HAP-1 (cell line): Measurements from ENCODE around the gene RBM19.
A peak's percentile ranks its signal among the peaks of the same experiment; 100 is the strongest.

Source experiments
- DNase-seq, 2 experiments: peaks; one replicate each; pipeline ENCODE4 v3.0.0-alpha.2; 2016 to 2020; ENCODE audit warnings: low spot score in 2 of 2
- H3K27me3 ChIP-seq: fragments of 250-450 bp; sonication (Bioruptor Pico); 2 replicates; pipeline ENCODE4 v1.5.1; 2020; ENCODE audit warnings: low read depth, mild to moderate bottlenecking, moderate library complexity
- H3K36me3 ChIP-seq: fragments of 250-450 bp; sonication (Bioruptor Pico); replicated peaks from 2 replicates; pipeline ENCODE4 v1.5.1; 2020; ENCODE audit warnings: mild to moderate bottlenecking
- H3K4me1 ChIP-seq: fragments of 250-450 bp; sonication (Bioruptor Pico); 2 replicates; pipeline ENCODE4 v1.5.1; 2020; ENCODE audit warnings: mild to moderate bottlenecking
- H3K4me3 ChIP-seq: fragments of 250-450 bp; sonication (Bioruptor Pico); 2 replicates; pipeline ENCODE4 v1.5.1; 2020; ENCODE audit warnings: mild to moderate bottlenecking, moderate library complexity
- H3K9me3 ChIP-seq: fragments of 250-450 bp; sonication (Bioruptor Pico); 2 replicates; pipeline ENCODE4 v1.5.1; 2020; ENCODE audit warnings: mild to moderate bottlenecking, moderate library complexity
- in situ Hi-C: fragments of 300-500 bp; cut with MboI; formaldehyde crosslinking; loops from 3 replicates; pipeline ENCODE4 v1.14.3; 2020; ENCODE audit warnings: low sequenced_read_pairs, inconsistent platforms, mixed read lengths

RBM19 gene

GRCh38 chr12:113981876-113982275 lies 15.8 kb upstream of the RBM19 start:
- H3K4me1 ChIP-seq, result no peaks in the 10 kb centered on the region
- in situ Hi-C loops, result loop anchor here (10.0 kb wide), 2 partner anchors 533 to 1933 kb away; no protein-coding TSS in a partner anchor
- H3K36me3 ChIP-seq, result no peaks in the 10 kb centered on the region
- no peak for DNase-seq
- no peaks in the 10 kb centered on the region for H3K27me3 ChIP-seq
- H3K4me3 ChIP-seq, result no peak overlapping the region
- H3K9me3 ChIP-seq, result no peaks in the 10 kb centered on the region

- in situ Hi-C loops, result loop anchor here (10.0 kb wide), 2 partner anchors 534 to 1934 kb away; no protein-coding TSS in a partner anchor
- Histone ChIP-seq H3K4me3 (no peak overlapping the region), H3K4me1 (no peaks in the 10 kb centered on the region), H3K27me3 (no peaks in the 10 kb centered on the region), H3K9me3 (no peaks in the 10 kb centered on the region), H3K36me3 (no peaks in the 10 kb centered on the region)
- DNase-seq, result peak; percentile 70 to 80
These were observed 14.6 kb upstream of the RBM19 start for GRCh38 chr12:113980537-113981337.

GRCh38 chr12:113980054-113980453 lies 13.9 kb upstream of the RBM19 start:
- no peak for DNase-seq
- Histone ChIP-seq H3K27me3 (0 out of 2 replicates have a peak, but pooled peaks cover under 1% of the 10 kb centered on the region), H3K36me3 (no peaks in the 10 kb centered on the region), H3K9me3 (no peaks in the 10 kb centered on the region), H3K4me3 (no peak overlapping the region), H3K4me1 (no peaks in the 10 kb centered on the region)
- in situ Hi-C loops, result loop anchor here (10.0 kb wide), 2 partner anchors 535 to 1935 kb away; no protein-coding TSS in a partner anchor

- no peak for DNase-seq
- Histone ChIP-seq H3K36me3 (no peaks in the 10 kb centered on the region), H3K27me3 (peaks cover 4% of the 10 kb centered on the region; the same call in 1 of the 2 replicates), H3K4me3 (no peak overlapping the region), H3K9me3 (no peaks in the 10 kb centered on the region), H3K4me1 (no peaks in the 10 kb centered on the region)
- in situ Hi-C loops, result no loop called here
These were observed 12.0 kb upstream of the RBM19 start for GRCh38 chr12:113978080-113978479.

- DNase-seq, result no peak
- no peaks in the 10 kb centered on the region for H3K9me3 ChIP-seq
- peaks cover 4% of the 10 kb centered on the region for H3K27me3 ChIP-seq
- in situ Hi-C loops, result no loop called here
- H3K4me3 ChIP-seq, result no peak overlapping the region
- H3K36me3 ChIP-seq, result no peaks in the 10 kb centered on the region
- no peaks in the 10 kb centered on the region for H3K4me1 ChIP-seq
These were observed 7.9 kb upstream of the RBM19 start for GRCh38 chr12:113974006-113974405.

- H3K27me3 ChIP-seq, result peaks cover 4% of the 10 kb centered on the region
- no peaks in the 10 kb centered on the region for H3K36me3 ChIP-seq
- no peak for DNase-seq
- H3K9me3 ChIP-seq, result no peaks in the 10 kb centered on the region
- no peaks in the 10 kb centered on the region for H3K4me1 ChIP-seq
- H3K4me3 ChIP-seq, result no peak overlapping the region
- in situ Hi-C loops, result no loop called here
These were observed 7.2 kb upstream of the RBM19 start for GRCh38 chr12:113973109-113973904.

- peaks cover 10% of the 10 kb centered on the region for H3K4me1 ChIP-seq
- DNase-seq, result no peak
- in situ Hi-C loops, result no loop called here
These were observed 5.3 kb upstream of the RBM19 start for GRCh38 chr12:113971392-113971791.

GRCh38 chr12:113970211-113970610 lies 4.1 kb upstream of the RBM19 start:
- no peak for DNase-seq
- H3K27me3 ChIP-seq, result peaks cover 4% of the 10 kb centered on the region
- H3K36me3 ChIP-seq, result no peaks in the 10 kb centered on the region
- H3K4me3 ChIP-seq, result no peak overlapping the region
- in situ Hi-C loops, result no loop called here
- H3K4me1 ChIP-seq, result peaks cover 10% of the 10 kb centered on the region
- H3K9me3 ChIP-seq, result no peaks in the 10 kb centered on the region

More at GRCh38 chr12:113971392-113971791, 5.3 kb upstream of the RBM19 start:
- Histone ChIP-seq H3K4me3 (no peak overlapping the region), H3K27me3 (peaks cover 4% of the 10 kb centered on the region), H3K9me3 (no peaks in the 10 kb centered on the region), H3K36me3 (no peaks in the 10 kb centered on the region)

- peaks cover 2% of the 10 kb centered on the region; the same call in 1 of the 2 replicates for H3K36me3 ChIP-seq
- H3K27me3 ChIP-seq, result no peaks in the 10 kb centered on the region; the same call in 1 of the 2 replicates
- in situ Hi-C loops, result no loop called here
- H3K4me3 ChIP-seq, result no peak overlapping the region
- H3K9me3 ChIP-seq, result no peaks in the 10 kb centered on the region
- no peak for DNase-seq
- H3K4me1 ChIP-seq, result peaks cover 10% of the 10 kb centered on the region
These were observed 1.2 kb upstream of the RBM19 start for GRCh38 chr12:113967368-113967767.

- no peaks in the 10 kb centered on the region for H3K9me3 ChIP-seq
- no peaks in the 10 kb centered on the region for H3K27me3 ChIP-seq
- H3K4me1 ChIP-seq, result peaks cover 10% of the 10 kb centered on the region
- H3K36me3 ChIP-seq, result peaks cover 27% of the 10 kb centered on the region
- in situ Hi-C loops, result no loop called here
- no peak for DNase-seq
- H3K4me3 ChIP-seq, result no peak overlapping the region
These were observed 3.4 kb downstream of the RBM19 start for GRCh38 chr12:113962733-113963132.

GRCh38 chr12:113961921-113962710 lies 4.0 kb downstream of the RBM19 start:
- no peaks in the 10 kb centered on the region for H3K9me3 ChIP-seq
- H3K36me3 ChIP-seq, result peaks cover 28% of the 10 kb centered on the region
- H3K4me3 ChIP-seq, result no peak overlapping the region
- DNase-seq, result no peak
- H3K27me3 ChIP-seq, result no peaks in the 10 kb centered on the region
- in situ Hi-C loops, result no loop called here
- peaks cover 7% of the 10 kb centered on the region for H3K4me1 ChIP-seq

- in situ Hi-C loops, result no loop called here
- Histone ChIP-seq H3K4me3 (no peak overlapping the region), H3K4me1 (no peaks in the 10 kb centered on the region), H3K9me3 (no peaks in the 10 kb centered on the region), H3K36me3 (peaks cover 42% of the 10 kb centered on the region), H3K27me3 (no peaks in the 10 kb centered on the region)
- DNase-seq, result no peak
These were observed 6.1 kb downstream of the RBM19 start for GRCh38 chr12:113960030-113960429.

GRCh38 chr12:113959096-113959495 lies 7.0 kb downstream of the RBM19 start:
- H3K4me3 ChIP-seq, result no peak overlapping the region
- H3K36me3 ChIP-seq, result peaks cover 45% of the 10 kb centered on the region
- DNase-seq, result no peak
- H3K9me3 ChIP-seq, result no peaks in the 10 kb centered on the region
- no peaks in the 10 kb centered on the region for H3K4me1 ChIP-seq
- H3K27me3 ChIP-seq, result no peaks in the 10 kb centered on the region
- in situ Hi-C loops, result no loop called here
